ENCODE results near the gene KRT27.

- TF ChIP-seq RARB (CRISPR knock-in tag; IDR thresholded peaks at IDR 0.05) (no peak), SNAI2 (CRISPR knock-in tag; IDR thresholded peaks at IDR 0.05) (no peak)
Observed at GRCh38 chr17:40795019-40795667, 12.8 kb upstream of the KRT27 start.
